Fibroblast of the aortic adventitia (primary cell): ENCODE data around the gene P2RX6. TPM values are rescaled to one million over a fixed set of nuclear protein-coding genes. Genes with fewer than 3 reads are reported as not detected.
A peak's percentile ranks its signal among the peaks of the same experiment; 100 is the strongest.

Source experiments
- DNase-seq: peaks from one replicate; pipeline ENCODE4 v3.0.0-alpha.2; 2010; ENCODE audit warnings: low read depth
- H3K4me3 ChIP-seq: 2 replicates; pipeline ENCODE4 v1.5.1; 2011; ENCODE audit warnings: low read depth, mild to moderate bottlenecking, control low read depth, low read length, moderate library complexity
- total RNA-seq: library from RNA; depleted of rRNA; stranded (reverse); fragments of >200 nt; gene quantifications from 2 replicates; pipeline ENCODE4 v1.2.3, GENCODE V29; 2012; ENCODE audit warnings: low replicate concordance
- TF ChIP-seq, protein P1 (sequence below): IDR thresholded peaks from 2 replicates; pipeline ENCODE4 v1.5.1; 2011; ENCODE audit warnings: mild to moderate bottlenecking, low read length, control low read depth, inconsistent platforms; ENCODE audit not compliant: insufficient read depth

P2RX6 gene
- total RNA-seq, 1 donor = 0.63 TPM

DNA sequence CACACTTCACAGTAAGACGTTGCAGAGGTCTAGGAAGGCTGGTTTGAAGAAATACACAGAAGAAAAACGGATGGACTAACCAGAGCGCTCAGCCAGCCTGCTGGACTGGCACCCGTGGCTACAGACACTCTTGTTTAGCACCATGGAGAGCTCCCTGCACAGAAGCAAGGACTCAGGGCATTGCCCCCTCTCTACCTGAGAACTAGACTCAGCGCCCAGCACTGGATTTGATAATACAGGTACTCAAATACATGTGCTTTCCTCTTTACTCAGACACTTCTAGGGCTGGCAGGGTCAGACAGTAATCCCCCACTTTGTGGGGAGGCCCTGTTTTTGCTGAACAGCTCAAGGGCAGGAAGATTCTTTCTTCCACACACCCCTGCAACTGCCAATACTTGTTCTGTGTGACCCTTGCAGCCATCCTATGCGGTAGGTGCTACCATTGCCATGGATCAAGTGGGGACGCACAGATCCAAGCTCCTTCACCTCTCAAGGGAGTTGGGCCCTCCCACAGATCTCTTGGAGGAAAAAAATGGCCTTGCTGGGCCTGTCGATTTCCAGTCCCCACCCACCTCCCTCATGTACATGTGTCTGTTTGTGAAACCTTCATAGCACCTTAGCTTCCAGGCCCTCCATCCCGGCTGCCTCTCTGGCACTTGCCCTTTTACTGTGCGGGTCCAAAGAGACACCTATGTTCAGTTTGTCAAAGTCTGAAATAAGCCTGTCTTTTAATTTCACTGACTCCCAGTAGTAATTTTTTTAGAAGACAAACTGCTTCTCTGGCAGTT lies 5.1 kb upstream of the P2RX6 start:
- no peak overlapping the region for H3K4me3 ChIP-seq
- TF ChIP-seq, protein P1, sequence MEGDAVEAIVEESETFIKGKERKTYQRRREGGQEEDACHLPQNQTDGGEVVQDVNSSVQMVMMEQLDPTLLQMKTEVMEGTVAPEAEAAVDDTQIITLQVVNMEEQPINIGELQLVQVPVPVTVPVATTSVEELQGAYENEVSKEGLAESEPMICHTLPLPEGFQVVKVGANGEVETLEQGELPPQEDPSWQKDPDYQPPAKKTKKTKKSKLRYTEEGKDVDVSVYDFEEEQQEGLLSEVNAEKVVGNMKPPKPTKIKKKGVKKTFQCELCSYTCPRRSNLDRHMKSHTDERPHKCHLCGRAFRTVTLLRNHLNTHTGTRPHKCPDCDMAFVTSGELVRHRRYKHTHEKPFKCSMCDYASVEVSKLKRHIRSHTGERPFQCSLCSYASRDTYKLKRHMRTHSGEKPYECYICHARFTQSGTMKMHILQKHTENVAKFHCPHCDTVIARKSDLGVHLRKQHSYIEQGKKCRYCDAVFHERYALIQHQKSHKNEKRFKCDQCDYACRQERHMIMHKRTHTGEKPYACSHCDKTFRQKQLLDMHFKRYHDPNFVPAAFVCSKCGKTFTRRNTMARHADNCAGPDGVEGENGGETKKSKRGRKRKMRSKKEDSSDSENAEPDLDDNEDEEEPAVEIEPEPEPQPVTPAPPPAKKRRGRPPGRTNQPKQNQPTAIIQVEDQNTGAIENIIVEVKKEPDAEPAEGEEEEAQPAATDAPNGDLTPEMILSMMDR = no peak
- peak; percentile 59 for DNase-seq

DNA sequence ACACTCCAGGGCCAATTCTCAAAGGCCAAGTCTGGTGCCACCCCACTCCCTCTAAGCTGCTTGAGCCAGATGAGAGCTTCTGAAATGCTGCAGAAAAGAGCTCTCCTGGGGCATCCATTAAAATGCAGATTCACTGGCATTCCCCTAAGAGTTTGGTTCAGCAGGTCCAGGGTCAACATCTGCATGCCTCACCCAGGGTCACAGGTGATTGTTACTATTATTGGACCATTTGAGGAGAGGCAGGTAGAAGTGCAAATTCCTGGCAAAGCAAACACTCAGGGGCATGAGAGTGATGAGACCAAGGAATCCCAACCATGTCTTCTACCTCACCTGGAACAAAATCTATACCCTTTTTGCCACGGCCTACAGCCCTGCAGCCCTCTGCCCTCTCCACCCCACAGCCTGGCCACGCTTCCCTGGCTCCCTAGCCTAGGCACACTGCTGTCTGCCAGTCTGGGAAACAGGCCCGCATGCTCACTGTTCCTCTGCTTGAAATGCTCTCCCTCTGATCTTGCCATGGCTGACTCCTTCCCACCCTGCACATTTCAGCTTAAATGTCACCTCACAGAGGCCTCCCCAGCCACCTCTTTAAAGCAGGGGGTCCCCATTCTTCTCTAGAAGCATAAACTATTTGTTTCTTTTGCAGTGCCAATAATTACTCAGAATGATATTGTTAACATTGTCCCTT lies 4.4 kb upstream of the P2RX6 start:
- no peak overlapping the region for H3K4me3 ChIP-seq
- DNase-seq = no peak
- TF ChIP-seq, protein P1 = no peak

DNA sequence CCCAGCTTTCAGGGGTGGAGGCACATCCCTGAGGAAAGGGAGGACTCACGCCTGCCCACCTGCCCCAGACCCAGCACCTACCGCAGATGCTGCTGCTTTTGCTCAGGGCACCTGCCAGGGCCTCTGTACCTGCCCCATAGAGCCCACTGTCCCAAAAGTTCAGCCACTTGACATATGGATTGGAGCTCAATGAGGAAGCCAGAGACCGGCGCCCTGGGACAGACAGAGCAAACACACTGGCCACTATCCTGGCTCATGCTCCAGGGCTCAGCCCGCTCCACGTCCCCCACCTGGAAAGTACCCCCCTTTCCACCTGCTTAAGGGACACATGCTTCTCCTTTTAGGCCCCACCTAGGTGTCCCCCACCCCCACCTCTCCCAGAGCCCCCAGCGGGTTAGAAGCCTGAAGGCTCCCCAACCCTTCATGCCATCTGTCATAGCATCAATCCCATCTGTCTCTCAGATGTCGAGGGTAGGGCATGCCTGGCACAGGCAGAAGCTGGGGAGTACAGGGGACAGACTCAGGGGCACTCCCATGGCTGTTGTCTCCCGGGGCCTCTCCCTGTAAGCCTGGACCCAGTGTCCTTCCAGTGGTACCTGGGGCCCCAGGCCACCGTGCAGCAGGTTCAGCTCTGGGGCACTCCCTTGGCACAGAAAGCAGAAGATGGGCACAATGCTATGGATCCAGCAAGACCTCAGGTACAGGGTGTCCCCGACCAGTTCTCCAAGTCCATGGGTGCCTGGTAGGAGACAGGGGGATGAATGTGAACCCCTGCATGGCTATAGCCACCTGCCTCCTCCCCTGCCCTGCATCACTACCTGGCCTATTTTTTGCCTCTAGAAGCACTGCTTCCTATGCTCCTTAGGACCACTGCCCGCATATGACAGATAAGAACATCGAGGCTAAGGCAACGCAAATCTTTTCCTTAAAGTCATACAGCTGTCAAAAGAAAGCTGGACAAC lies 2.2 kb upstream of the P2RX6 start:
- H3K4me3 ChIP-seq = no peak overlapping the region
- TF ChIP-seq, protein P1 = no peak
- no peak for DNase-seq

DNA sequence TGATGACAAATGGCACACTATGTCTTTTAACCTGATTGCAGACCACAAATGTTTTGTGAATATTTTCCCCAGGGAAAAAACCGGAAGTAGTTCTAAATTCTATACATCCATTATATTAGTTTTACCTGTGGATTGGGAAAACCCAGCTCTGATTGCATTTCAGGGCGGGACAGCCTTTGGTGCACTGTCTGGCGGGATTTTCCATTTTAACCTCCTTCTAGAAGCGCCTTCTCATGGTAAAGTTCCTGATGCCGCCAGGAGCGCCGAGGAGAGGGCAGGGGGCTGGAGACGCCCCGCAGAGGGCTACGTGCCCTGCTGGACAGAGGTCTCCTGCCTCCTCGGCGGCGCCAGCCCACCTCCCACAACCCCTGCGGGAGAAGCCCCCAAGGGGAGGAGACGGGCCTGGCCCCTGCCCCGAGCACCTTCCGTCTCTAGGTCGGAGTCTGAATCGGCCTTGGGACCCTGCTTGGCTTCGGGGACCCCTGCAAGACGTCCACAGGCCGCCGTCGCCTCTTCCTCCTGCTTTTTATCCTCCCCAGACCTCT lies 1.2 kb upstream of the P2RX6 start:
- TF ChIP-seq, protein P1 = no peak
- H3K4me3 ChIP-seq = peak overlapping the region; percentile 67
- no peak for DNase-seq

DNA sequence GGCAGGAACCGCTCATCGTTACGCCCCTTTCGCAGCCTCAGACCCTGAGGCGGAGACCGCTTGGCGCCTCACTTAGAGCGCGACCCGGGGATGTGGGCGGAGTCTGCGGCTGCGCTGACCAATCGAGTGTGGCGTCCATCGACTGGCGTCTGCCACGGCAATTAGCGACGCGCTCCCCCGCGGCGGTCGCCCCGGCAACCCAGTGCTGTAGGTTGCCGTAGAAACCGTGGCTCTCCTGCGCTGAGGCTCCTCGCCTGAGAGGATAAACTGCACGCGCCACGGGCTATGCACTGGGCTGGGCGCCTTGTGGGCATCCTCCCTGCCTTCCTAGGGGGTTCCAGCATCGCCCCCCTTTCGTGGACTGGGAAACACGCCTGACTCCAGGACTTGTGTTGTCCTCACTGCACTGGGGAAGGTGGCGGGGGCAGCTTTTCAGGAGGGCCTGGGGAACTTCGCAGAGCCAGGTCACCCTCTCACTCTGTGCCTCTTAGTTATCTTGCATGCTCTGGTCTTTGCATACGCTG lies 701 bp upstream of the P2RX6 start:
- peak overlapping the region; percentile 67 for H3K4me3 ChIP-seq
- peak; percentile 82 for DNase-seq
- TF ChIP-seq, protein P1 = no peak

DNA sequence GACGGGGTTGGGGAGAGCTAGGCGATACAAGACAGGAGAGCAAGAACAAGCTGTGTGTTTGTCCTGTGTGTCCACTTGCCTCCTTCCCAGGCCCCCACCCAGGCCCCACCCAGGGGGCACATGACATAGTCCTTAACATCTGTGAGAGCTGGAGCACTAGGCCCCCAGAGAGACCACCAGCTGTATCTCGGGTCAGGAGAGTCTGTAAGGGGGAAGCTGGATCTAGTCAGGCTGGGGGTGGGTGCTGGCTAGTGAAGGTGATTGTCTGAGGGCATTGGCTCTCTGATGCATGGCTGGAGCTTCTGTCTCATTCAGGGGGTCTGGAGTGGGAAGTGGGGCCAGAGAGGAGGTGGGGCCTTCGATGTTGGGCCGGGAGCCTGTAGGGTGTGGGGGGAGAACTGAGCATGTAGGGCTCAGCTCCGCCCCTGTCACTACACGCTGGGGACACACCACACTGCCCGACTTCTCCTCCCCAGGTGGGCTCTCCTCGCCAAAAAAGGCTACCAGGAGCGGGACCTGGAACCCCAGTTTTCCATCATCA lies 571 bp downstream of the P2RX6 start:
- H3K4me3 ChIP-seq = peak overlapping the region; percentile 67
- TF ChIP-seq, protein P1 = no peak

More for the DNA sequence above, 571 bp downstream of the P2RX6 start:
- no peak for DNase-seq
